Natural killer cell (primary cell): ENCODE results near the gene CCDC9. TPM values are rescaled to one million over a fixed set of nuclear protein-coding genes. Genes with fewer than 3 reads are reported as not detected.
A peak's percentile ranks its signal among the peaks of the same experiment; 100 is the strongest.

ENCODE experiments used
- ATAC-seq, 3 donors: fragments of 150-1000 bp in 2 of 3; fragments of 200-7000 bp in 1 of 3; cut with Tn5 transposase; 1 replicate in 1 of 3; 2 replicates in 2 of 3; pipeline ENCODE4 v1.10.0; 2021; ENCODE audit warnings: mild to moderate bottlenecking in 2 of 3, moderate library complexity in 2 of 3
- DNase-seq, 2 donors: peaks; one replicate each; pipeline versions ENCODE4 v3.0.0 to v3.0.0-alpha.2; 2013 to 2021; ENCODE audit warnings: mixed read lengths in 1 of 2
- H3K27ac ChIP-seq: one replicate; pipeline ENCODE4 v1.5.1; 2013; ENCODE audit warnings: mild to moderate bottlenecking, low read length
- H3K27me3 ChIP-seq: one replicate; pipeline ENCODE4 v1.6.1; 2013; ENCODE audit warnings: low read length; ENCODE audit not compliant: control insufficient read depth, insufficient read depth
- H3K36me3 ChIP-seq: one replicate; pipeline ENCODE4 v1.6.1; 2013; ENCODE audit warnings: low read length; ENCODE audit not compliant: control insufficient read depth, insufficient read depth
- H3K4me1 ChIP-seq: one replicate; pipeline ENCODE4 v1.6.1; 2013; ENCODE audit warnings: low read length; ENCODE audit not compliant: control insufficient read depth, insufficient read depth
- H3K4me3 ChIP-seq: one replicate; pipeline ENCODE4 v1.5.1; 2013; ENCODE audit warnings: low read length
- H3K9me3 ChIP-seq: one replicate; pipeline ENCODE4 v1.6.1; 2013; ENCODE audit warnings: low read length; ENCODE audit not compliant: control insufficient read depth, insufficient read depth
- H3K27ac Mint-ChIP-seq, 2 donors: one replicate each; pipeline ENCODE4 v1.8.0; 2022; ENCODE audit warnings: mild to moderate bottlenecking in 2 of 2, mixed read lengths in 2 of 2, moderate library complexity in 1 of 2
- H3K27me3 Mint-ChIP-seq, 2 donors: one replicate each; pipeline ENCODE4 v1.8.0; 2022; ENCODE audit warnings: low read depth in 2 of 2, mixed read lengths in 2 of 2
- H3K36me3 Mint-ChIP-seq: one replicate; pipeline ENCODE4 v1.8.0; 2022; ENCODE audit warnings: mixed read lengths
- H3K4me1 Mint-ChIP-seq, 2 donors: one replicate each; pipeline ENCODE4 v1.8.0; 2022; ENCODE audit warnings: mixed read lengths in 2 of 2
- H3K4me3 Mint-ChIP-seq: one replicate; pipeline ENCODE4 v1.8.0; 2022; ENCODE audit warnings: mild to moderate bottlenecking, moderate library complexity, mixed read lengths
- H3K9me3 Mint-ChIP-seq, 2 donors: one replicate each; pipeline ENCODE4 v1.8.0; 2022; ENCODE audit warnings: mixed read lengths in 2 of 2
- WGBS: methylation state at CpG from one replicate; pipeline ENCODE4 v1.1.7; 2013; ENCODE audit warnings: missing lambda C conversion rate; ENCODE audit not compliant: insufficient coverage; 5-methylcytosine and 5-hydroxymethylcytosine counted together
- intact Hi-C: fragments of 100-400 bp; cut with micrococcal nuclease; formaldehyde crosslinking; loops from one replicate; pipeline ENCODE4 v1.14.2; 2022
- total RNA-seq, 4 donors: library from RNA; stranded (reverse); fragments of 120-200 nt in 1 of 4; gene quantifications; one replicate each; pipeline versions ENCODE4 v1.2.3 to v1.2.4, GENCODE V29; 2013 to 2022
- TF ChIP-seq, protein P1 (sequence below): fragments of 200-600 bp; IDR thresholded peaks from one replicate; pipeline ENCODE4 v1.8.0; 2022; ENCODE audit warnings: antibody characterized with exemption

Gene CCDC9
- total RNA-seq, 3 donors from 2014 or later (not counting 1 experiment from before 2014, with no cell fraction given), result 49.6 to 55.8 (median 55.4) TPM

DNA sequence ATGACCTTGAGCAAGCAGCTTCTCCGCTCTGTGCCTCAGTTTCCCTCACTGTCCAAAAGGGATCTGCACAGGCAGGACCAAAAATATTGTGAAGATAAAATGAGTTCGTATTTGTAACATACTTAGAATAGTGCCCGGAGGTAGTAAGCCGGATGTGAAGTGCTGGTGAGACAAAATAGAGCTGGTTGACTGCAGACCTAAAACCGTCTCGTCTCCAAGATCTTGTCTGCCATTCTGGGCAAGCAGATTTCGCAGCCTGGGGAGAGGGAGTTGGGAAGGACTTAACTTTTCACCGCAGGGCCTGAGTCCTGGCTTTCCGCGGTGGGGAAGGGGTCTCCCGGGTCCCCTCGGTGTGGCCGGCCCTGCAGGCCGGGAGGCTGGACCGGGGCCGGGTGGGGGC, 17.2 kb upstream of the CCDC9 start:
- Histone ChIP-seq H3K36me3 (no peaks in the 10 kb centered on the region), H3K27ac (no peak overlapping the region), H3K4me3 (no peak overlapping the region), H3K27me3 (peaks cover 14% of the 10 kb centered on the region), H3K4me1 (peaks cover 42% of the 10 kb centered on the region), H3K9me3 (no peaks in the 10 kb centered on the region)
- TF ChIP-seq, protein P1, sequence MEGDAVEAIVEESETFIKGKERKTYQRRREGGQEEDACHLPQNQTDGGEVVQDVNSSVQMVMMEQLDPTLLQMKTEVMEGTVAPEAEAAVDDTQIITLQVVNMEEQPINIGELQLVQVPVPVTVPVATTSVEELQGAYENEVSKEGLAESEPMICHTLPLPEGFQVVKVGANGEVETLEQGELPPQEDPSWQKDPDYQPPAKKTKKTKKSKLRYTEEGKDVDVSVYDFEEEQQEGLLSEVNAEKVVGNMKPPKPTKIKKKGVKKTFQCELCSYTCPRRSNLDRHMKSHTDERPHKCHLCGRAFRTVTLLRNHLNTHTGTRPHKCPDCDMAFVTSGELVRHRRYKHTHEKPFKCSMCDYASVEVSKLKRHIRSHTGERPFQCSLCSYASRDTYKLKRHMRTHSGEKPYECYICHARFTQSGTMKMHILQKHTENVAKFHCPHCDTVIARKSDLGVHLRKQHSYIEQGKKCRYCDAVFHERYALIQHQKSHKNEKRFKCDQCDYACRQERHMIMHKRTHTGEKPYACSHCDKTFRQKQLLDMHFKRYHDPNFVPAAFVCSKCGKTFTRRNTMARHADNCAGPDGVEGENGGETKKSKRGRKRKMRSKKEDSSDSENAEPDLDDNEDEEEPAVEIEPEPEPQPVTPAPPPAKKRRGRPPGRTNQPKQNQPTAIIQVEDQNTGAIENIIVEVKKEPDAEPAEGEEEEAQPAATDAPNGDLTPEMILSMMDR, result no peak
- H3K27me3 Mint-ChIP-seq, result peaks cover 0 to 7% of the 10 kb centered on the region in 2 donors
- 9% methylated on average over 16 of the region's 16 CpGs for WGBS
- intact Hi-C loops, result no loop called here
- no peak for ATAC-seq
- H3K9me3 Mint-ChIP-seq, result no peaks in the 10 kb centered on the region
- peaks cover 5 to 6% of the 10 kb centered on the region in 2 donors for H3K4me1 Mint-ChIP-seq
- H3K36me3 Mint-ChIP-seq, result no peaks in the 10 kb centered on the region
- peak overlapping the region; percentile 84 for H3K4me3 Mint-ChIP-seq
- peak in 1 of 2 donors; percentile 63 for DNase-seq
- peak overlapping the region; percentile 60 to 86 for H3K27ac Mint-ChIP-seq

GRCh38 chr19:47239610-47240296, 16.6 kb upstream of the CCDC9 start:
- no peaks in the 10 kb centered on the region for H3K36me3 ChIP-seq
- no peaks in the 10 kb centered on the region for H3K9me3 ChIP-seq
- Mint-ChIP-seq H3K4me3 (peak overlapping the region; percentile 13), H3K36me3 (no peaks in the 10 kb centered on the region), H3K9me3 (no peaks in the 10 kb centered on the region), H3K4me1 (peaks cover 5 to 6% of the 10 kb centered on the region in 2 donors), H3K27me3 (peaks cover 0 to 8% of the 10 kb centered on the region in 2 donors), H3K27ac (peak overlapping the region in 1 of 2 donors; percentile 86)
- H3K4me3 ChIP-seq, result no peak overlapping the region
- DNase-seq, result peak; percentile 65 to 78
- 3% methylated on average over 62 of the region's 62 CpGs for WGBS
- peaks cover 47% of the 10 kb centered on the region for H3K4me1 ChIP-seq
- peaks cover 14% of the 10 kb centered on the region for H3K27me3 ChIP-seq
- H3K27ac ChIP-seq, result no peak overlapping the region
- TF ChIP-seq, protein P1, result no peak
- peak; percentile 36 to 61 (median 43) for ATAC-seq
- intact Hi-C loops, result no loop called here

DNA sequence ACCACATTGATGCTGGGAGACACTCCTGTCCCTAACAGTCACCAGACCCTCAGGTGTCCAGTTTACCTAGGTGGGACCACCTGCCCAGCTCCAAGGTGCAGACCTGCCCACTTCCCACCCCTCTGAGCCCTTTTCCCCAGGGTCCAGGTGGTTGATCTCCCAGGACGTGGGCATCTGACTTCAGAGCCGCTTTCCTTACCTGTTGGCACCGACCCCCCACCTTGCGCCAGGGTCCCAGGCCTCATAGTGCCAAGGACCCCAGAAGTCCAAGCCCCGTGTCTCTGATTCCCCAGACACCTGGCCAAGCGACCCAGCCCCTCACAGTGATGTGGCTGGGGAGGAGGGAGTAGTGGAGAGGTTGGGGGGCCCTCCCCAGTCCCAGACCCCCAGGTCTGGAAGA, 15.8 kb upstream of the CCDC9 start:
- TF ChIP-seq, protein P1, result no peak
- ATAC-seq, result no peak
- WGBS, result 67% methylated on average over 5 of the region's 6 CpGs
- intact Hi-C loops, result no loop called here
- Mint-ChIP-seq H3K36me3 (no peaks in the 10 kb centered on the region), H3K4me3 (peak overlapping the region; percentile 57), H3K27me3 (peaks cover 0 to 13% of the 10 kb centered on the region in 2 donors), H3K27ac (no peak overlapping the region), H3K4me1 (peaks cover 5 to 6% of the 10 kb centered on the region in 2 donors), H3K9me3 (no peaks in the 10 kb centered on the region)
- Histone ChIP-seq H3K4me3 (no peak overlapping the region), H3K4me1 (peaks cover 49% of the 10 kb centered on the region), H3K9me3 (no peaks in the 10 kb centered on the region), H3K36me3 (no peaks in the 10 kb centered on the region), H3K27ac (no peak overlapping the region), H3K27me3 (peaks cover 14% of the 10 kb centered on the region)
- DNase-seq, result no peak
